Measurements from ENCODE around the gene AFDN.

AFDN gene

GRCh38 chr6:167860550-167861226 lies 34.0 kb downstream of the AFDN start:
- DNase-seq (ENCODE audit: low read depth in 2 of 2, low spot score in 1 of 2): no peak

- no peak for DNase-seq (ENCODE audit: low read depth in 2 of 2, low spot score in 1 of 2)
These were observed 34.7 kb downstream of the AFDN start for GRCh38 chr6:167861424-167861823.

GRCh38 chr6:167863897-167864296 lies 37.2 kb downstream of the AFDN start:
- DNase-seq (ENCODE audit: low read depth in 2 of 2, low spot score in 1 of 2): no peak

- no peak for DNase-seq (ENCODE audit: low read depth in 2 of 2, low spot score in 1 of 2)
These were observed 39.9 kb downstream of the AFDN start for GRCh38 chr6:167866642-167867041.

- DNase-seq (ENCODE audit: low read depth in 2 of 2, low spot score in 1 of 2): no peak
These were observed 43.6 kb downstream of the AFDN start for GRCh38 chr6:167870321-167870720.

- no peak for DNase-seq (ENCODE audit: low read depth in 2 of 2, low spot score in 1 of 2)
These were observed 46.0 kb downstream of the AFDN start for GRCh38 chr6:167872538-167873210.

- no peak for DNase-seq (ENCODE audit: low read depth in 2 of 2, low spot score in 1 of 2)
These were observed 51.5 kb downstream of the AFDN start for GRCh38 chr6:167877994-167878779.

GRCh38 chr6:167879612-167880011 lies 52.9 kb downstream of the AFDN start:
- no peak for DNase-seq (ENCODE audit: low read depth in 2 of 2, low spot score in 1 of 2)

- no peak for DNase-seq (ENCODE audit: low read depth in 2 of 2, low spot score in 1 of 2)
These were observed 54.6 kb downstream of the AFDN start for GRCh38 chr6:167881327-167881726.

GRCh38 chr6:167882244-167882643 lies 55.5 kb downstream of the AFDN start:
- DNase-seq (ENCODE audit: low read depth in 2 of 2, low spot score in 1 of 2): no peak

GRCh38 chr6:167888098-167888497 lies 61.4 kb downstream of the AFDN start:
- no peak for DNase-seq (ENCODE audit: low read depth in 2 of 2, low spot score in 1 of 2)

- no peak for DNase-seq (ENCODE audit: low read depth in 2 of 2, low spot score in 1 of 2)
These were observed 66.4 kb downstream of the AFDN start for GRCh38 chr6:167892835-167893815.

- no peak for DNase-seq (ENCODE audit: low read depth in 2 of 2, low spot score in 1 of 2)
These were observed 68.3 kb downstream of the AFDN start for GRCh38 chr6:167894965-167895364.

GRCh38 chr6:167896648-167897047 lies 69.9 kb downstream of the AFDN start:
- DNase-seq (ENCODE audit: low read depth in 2 of 2, low spot score in 1 of 2): no peak

- no peak for DNase-seq (ENCODE audit: low read depth in 2 of 2, low spot score in 1 of 2)
These were observed 72.1 kb downstream of the AFDN start for GRCh38 chr6:167898673-167899311.

- no peak for DNase-seq (ENCODE audit: low read depth in 2 of 2, low spot score in 1 of 2)
These were observed 78.1 kb downstream of the AFDN start for GRCh38 chr6:167904791-167905190.

GRCh38 chr6:167906899-167907298 lies 80.2 kb downstream of the AFDN start:
- DNase-seq (ENCODE audit: low read depth in 2 of 2, low spot score in 1 of 2): no peak

GRCh38 chr6:167907837-167908681 lies 81.3 kb downstream of the AFDN start:
- no peak for DNase-seq (ENCODE audit: low read depth in 2 of 2, low spot score in 1 of 2)

- DNase-seq (ENCODE audit: low read depth in 2 of 2, low spot score in 1 of 2): no peak
These were observed 83.3 kb downstream of the AFDN start for GRCh38 chr6:167910007-167910406.

- no peak for DNase-seq (ENCODE audit: low read depth in 2 of 2, low spot score in 1 of 2)
These were observed 83.9 kb downstream of the AFDN start for GRCh38 chr6:167910652-167911051.

All from stimulated activated CD8-positive, alpha-beta memory T cell treated with anti-CD3 and anti-CD28 coated beads, Interleukin-4, amount 100 ng/mL, for 1 hour (primary cell).